OCI-LY1 (cell line): ENCODE measurements around the gene PAMR1.

Experiments used
- H2AFZ ChIP-seq: fragments of 200-600 bp; sonication (generic), shearing (Covaris generic); 2 replicates; pipeline ENCODE4 v1.6.0; 2014; ENCODE audit warnings: antibody characterized with exemption, mild to moderate bottlenecking, low read length
- H3F3A ChIP-seq: fragments of 200-600 bp; sonication (generic), shearing (Covaris generic); 2 replicates; pipeline ENCODE4 v1.6.0; 2014; ENCODE audit warnings: mild to moderate bottlenecking, antibody characterized with exemption, low read length, moderate library complexity; ENCODE audit not compliant: insufficient read depth
- H3K27ac ChIP-seq: fragments of 200-600 bp; sonication (generic); 2 replicates; pipeline ENCODE4 v1.5.1; 2014; ENCODE audit warnings: low read length, mixed run types, mild to moderate bottlenecking, low read depth; ENCODE audit not compliant: poor library complexity, severe bottlenecking
- H3K27me3 ChIP-seq: fragments of 200-600 bp; sonication (generic); 2 replicates; pipeline ENCODE4 v1.6.0; 2014; ENCODE audit warnings: antibody characterized with exemption, mild to moderate bottlenecking, low read length, moderate library complexity; ENCODE audit not compliant: insufficient read depth
- H3K36me3 ChIP-seq: fragments of 200-600 bp; sonication (generic); 2 replicates; pipeline ENCODE4 v1.6.1; 2014; ENCODE audit warnings: mild to moderate bottlenecking, antibody characterized with exemption, low read length, moderate library complexity, mixed read lengths; ENCODE audit not compliant: insufficient read depth
- H3K4me1 ChIP-seq: fragments of 200-600 bp; sonication (generic); 2 replicates; pipeline ENCODE4 v1.5.1; 2014; ENCODE audit warnings: mild to moderate bottlenecking, low read length, moderate library complexity; ENCODE audit not compliant: insufficient read depth, severe bottlenecking
- H3K4me2 ChIP-seq: fragments of 200-600 bp; sonication (generic), shearing (Covaris generic); 2 replicates; pipeline ENCODE4 v1.6.1; 2014; ENCODE audit warnings: low read length
- H3K4me3 ChIP-seq: fragments of 200-600 bp; sonication (generic); 2 replicates; pipeline ENCODE4 v1.5.1; 2014; ENCODE audit warnings: low read length, low read depth, mild to moderate bottlenecking, mixed read lengths; ENCODE audit not compliant: poor library complexity, severe bottlenecking
- H3K79me2 ChIP-seq: fragments of 200-600 bp; shearing (Covaris generic); 2 replicates; pipeline ENCODE4 v1.6.1; 2016; ENCODE audit warnings: mixed run types, low read length, mixed read lengths; ENCODE audit not compliant: insufficient read depth
- H3K9ac ChIP-seq: fragments of 200-600 bp; sonication (generic), shearing (Covaris generic); 2 replicates; pipeline ENCODE4 v1.6.1; 2014; ENCODE audit warnings: mild to moderate bottlenecking, low read length, mixed read lengths
- H3K9me2 ChIP-seq: fragments of 200-600 bp; sonication (generic), shearing (Covaris generic); 2 replicates; pipeline ENCODE4 v1.6.1; 2014; ENCODE audit warnings: low read depth, mild to moderate bottlenecking, low read length, mixed read lengths
- H3K9me3 ChIP-seq: fragments of 200-600 bp; shearing (Covaris generic); 2 replicates; pipeline ENCODE4 v1.6.1; 2014; ENCODE audit warnings: low read length, mixed read lengths
- H4K20me1 ChIP-seq: fragments of 200-600 bp; sonication (generic), shearing (Covaris generic); 2 replicates; pipeline ENCODE4 v1.6.0; 2016; ENCODE audit warnings: mild to moderate bottlenecking, low read length; ENCODE audit not compliant: insufficient read depth
- CTCF ChIP-seq: fragments of 200-600 bp; sonication (generic), shearing (Covaris generic); IDR thresholded peaks from 2 replicates; pipeline ENCODE4 v1.5.1; 2017; ENCODE audit warnings: mild to moderate bottlenecking, antibody characterized with exemption, low read length, moderate library complexity, mixed read lengths
- EZH2 ChIP-seq: fragments of 200-600 bp; sonication (generic), shearing (Covaris generic); IDR thresholded peaks from 2 replicates; pipeline ENCODE4 v1.8.0; 2017; ENCODE audit warnings: borderline replicate concordance, mixed run types, mild to moderate bottlenecking, antibody characterized with exemption, low read length, moderate library complexity, mixed read lengths

PAMR1 gene

GRCh38 chr11:35426351-35426750, 99.1 kb downstream of the PAMR1 start:
- no peak overlapping the region for H3K4me3 ChIP-seq
- H3K4me1 ChIP-seq: no peaks in the 10 kb centered on the region
- H3K27me3 ChIP-seq: no peaks in the 10 kb centered on the region
- TF ChIP-seq CTCF (no peak), EZH2 (no peak)
- H4K20me1 ChIP-seq: no peaks in the 10 kb centered on the region
- H3K9me2 ChIP-seq: no peaks in the 10 kb centered on the region
- no peak overlapping the region for H3K27ac ChIP-seq
- H3K79me2 ChIP-seq: no peaks in the 10 kb centered on the region
- H3K9ac ChIP-seq: no peak overlapping the region
- no peaks in the 10 kb centered on the region for H3K36me3 ChIP-seq
- no peak overlapping the region for H3K4me2 ChIP-seq
- H3K9me3 ChIP-seq: no peaks in the 10 kb centered on the region
- H3F3A ChIP-seq: no peaks in the 10 kb centered on the region
- H2AFZ ChIP-seq: no peak overlapping the region

DNA sequence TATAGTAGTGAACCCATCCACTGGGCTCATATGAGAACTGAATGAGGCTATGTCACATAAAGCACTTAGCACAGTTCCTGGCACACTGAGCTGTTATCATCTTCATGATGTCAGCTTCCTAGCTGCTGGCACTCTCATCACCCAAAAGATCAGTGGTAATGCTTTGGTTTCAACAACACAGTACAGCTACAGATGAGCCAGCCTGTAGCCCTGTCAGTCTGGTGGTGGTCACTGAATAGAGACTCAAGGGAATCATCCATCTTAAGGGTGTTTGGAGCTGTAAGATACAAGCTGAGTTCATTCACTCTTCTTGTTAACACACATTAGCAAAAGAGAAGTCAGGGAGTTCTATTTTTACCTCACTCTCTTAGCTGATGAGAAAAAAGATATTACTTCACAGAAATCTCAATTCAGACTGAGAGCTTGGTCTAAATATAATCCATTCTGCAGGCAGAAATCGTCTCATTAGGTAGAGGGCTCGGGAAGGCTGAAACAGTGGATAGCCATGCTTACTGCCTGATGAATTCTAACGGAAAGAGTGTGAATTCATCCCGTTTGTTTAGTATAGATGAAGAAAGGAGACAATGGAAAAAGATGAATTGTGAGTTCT, 99.7 kb downstream of the PAMR1 start:
- no peaks in the 10 kb centered on the region for H3K27me3 ChIP-seq

DNA sequence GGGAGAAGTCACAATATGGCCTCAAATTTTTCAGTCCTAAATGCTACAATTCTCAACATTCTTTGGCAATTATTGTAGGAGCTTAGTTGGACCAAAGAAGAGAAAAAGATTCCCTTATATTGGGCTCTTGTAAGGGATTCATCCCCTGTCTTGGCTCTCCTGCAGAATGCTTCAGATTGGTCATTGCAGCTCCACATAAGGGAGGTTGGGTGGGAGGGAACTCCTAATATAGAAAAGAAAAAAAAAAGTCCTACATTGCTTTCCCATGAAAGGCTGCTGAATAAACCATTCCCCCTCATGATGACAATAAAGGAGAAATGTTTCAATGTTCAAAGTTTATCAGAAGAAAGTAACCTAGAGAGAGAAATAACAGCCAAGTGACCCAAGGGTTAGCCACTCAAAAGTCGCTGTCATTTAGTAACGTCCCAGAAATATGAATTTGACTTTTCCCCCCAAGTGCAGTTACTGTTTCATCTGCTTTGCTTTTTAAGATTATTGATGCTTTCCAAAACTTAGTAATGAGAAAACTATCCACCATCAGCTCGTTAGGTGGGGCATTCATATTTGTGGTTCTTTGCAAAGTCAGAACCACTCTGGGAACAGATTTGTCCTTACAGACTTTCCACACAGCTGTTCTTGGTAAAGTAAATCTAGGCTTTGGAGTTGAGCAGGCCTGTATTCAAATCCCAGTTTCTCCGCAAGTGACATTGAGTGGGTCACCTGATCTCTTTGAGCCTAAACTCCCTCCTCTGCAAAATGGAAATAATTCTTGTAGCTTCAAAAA, 101.1 kb downstream of the PAMR1 start:
- no peaks in the 10 kb centered on the region for H4K20me1 ChIP-seq
- H3K9ac ChIP-seq: no peak overlapping the region
- no peak overlapping the region for H3K4me3 ChIP-seq
- no peaks in the 10 kb centered on the region for H3F3A ChIP-seq
- H3K9me2 ChIP-seq: no peaks in the 10 kb centered on the region
- H3K9me3 ChIP-seq: no peaks in the 10 kb centered on the region
- H3K36me3 ChIP-seq: no peaks in the 10 kb centered on the region
- no peak overlapping the region for H2AFZ ChIP-seq
- TF ChIP-seq EZH2: no peak
- TF ChIP-seq CTCF: no peak
- no peaks in the 10 kb centered on the region for H3K79me2 ChIP-seq
- H3K4me1 ChIP-seq: no peaks in the 10 kb centered on the region
- H3K4me2 ChIP-seq: no peak overlapping the region
- H3K27me3 ChIP-seq: no peaks in the 10 kb centered on the region
- H3K27ac ChIP-seq: no peak overlapping the region

More for the DNA sequence above, 99.7 kb downstream of the PAMR1 start:
- no peak overlapping the region for H2AFZ ChIP-seq
- no peak for TF ChIP-seq EZH2
- TF ChIP-seq CTCF: no peak
- no peaks in the 10 kb centered on the region for H4K20me1 ChIP-seq
- no peaks in the 10 kb centered on the region for H3K4me1 ChIP-seq
- H3K9me3 ChIP-seq: no peaks in the 10 kb centered on the region
- no peak overlapping the region for H3K9ac ChIP-seq
- no peaks in the 10 kb centered on the region for H3K79me2 ChIP-seq
- H3K36me3 ChIP-seq: no peaks in the 10 kb centered on the region
- no peak overlapping the region for H3K4me2 ChIP-seq
- H3F3A ChIP-seq: no peaks in the 10 kb centered on the region
- H3K9me2 ChIP-seq: no peaks in the 10 kb centered on the region
- H3K27ac ChIP-seq: no peak overlapping the region
- H3K4me3 ChIP-seq: no peak overlapping the region
